Stimulated activated CD8-positive, alpha-beta memory T cell treated with anti-CD3 and anti-CD28 coated beads, Interleukin-15, amount 100 ng/mL, for 24 hours (primary cell): ENCODE data around the gene HDLBP.

Experiments used
- DNase-seq: peaks from one replicate; pipeline ENCODE4 v3.0.0-alpha.2; 2020; ENCODE audit warnings: low read depth

HDLBP gene

DNA sequence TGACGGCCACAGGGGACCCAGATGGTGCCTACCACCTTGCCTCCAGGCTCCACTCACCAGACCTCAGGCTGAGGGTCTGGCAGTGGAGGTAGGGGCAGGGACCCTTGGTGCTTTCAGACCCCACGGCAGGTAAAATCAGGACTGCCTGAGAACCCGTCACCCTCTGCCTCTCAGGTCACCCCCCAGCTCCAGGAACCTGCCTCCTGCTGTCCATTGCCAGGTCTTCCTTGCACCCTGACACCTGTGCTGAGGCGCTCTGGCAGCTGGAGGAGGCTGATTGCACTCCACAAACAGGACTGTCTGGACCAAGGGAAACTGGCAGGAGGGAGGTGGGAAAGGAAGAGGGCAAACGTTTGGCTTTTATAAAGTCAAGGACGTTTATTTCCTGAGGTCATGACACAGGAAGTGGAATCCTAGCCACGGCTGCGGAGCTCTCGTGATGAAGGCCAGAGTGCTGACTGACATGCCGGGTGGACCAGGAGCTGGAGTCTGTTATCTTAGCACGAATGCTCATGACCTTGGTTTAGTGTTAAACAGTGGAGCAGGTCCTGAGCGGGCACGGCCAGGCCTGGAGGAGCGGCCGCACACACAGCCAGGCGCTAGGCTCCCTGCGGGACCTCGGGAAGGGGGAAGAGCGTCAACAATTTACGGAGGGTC lies 86.5 kb downstream of the HDLBP start:
- DNase-seq, result no peak

DNA sequence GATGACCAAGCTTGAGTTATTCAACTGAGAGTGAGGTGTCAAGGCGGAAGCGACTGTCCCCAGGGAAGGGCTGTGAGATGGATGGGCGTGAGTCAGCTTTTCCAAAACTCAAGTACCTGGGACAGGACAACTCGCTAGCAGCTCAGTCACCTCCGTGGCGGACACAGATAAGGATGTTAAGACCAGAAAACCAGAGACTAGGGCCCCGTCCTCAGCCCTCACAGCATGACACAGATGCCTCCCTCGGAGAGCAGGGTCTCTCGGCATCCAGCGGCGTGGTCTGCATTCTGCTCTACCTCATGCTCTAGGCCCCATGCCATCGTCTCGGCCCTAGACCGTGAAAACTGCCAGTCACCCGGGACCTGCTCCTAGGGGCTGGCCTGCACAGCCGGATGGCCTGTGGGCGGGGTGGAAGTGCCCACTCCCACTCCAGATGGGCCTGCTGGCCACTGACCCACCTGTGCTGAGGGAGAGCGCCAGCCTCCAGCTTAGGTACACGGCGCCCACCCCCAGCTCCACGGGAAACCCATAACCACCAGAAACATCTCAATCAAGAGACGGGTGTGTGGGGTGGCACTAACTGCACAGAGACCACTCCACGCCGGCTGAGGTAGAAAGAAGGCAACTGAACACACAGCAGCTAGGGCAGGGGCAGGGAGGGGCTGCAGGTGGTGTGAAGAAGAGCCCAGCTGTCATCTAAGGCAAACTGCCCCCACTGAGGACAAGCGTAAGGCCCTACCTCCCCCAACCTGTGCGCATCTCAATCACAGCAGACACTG lies 87.2 kb downstream of the HDLBP start:
- no peak for DNase-seq

DNA sequence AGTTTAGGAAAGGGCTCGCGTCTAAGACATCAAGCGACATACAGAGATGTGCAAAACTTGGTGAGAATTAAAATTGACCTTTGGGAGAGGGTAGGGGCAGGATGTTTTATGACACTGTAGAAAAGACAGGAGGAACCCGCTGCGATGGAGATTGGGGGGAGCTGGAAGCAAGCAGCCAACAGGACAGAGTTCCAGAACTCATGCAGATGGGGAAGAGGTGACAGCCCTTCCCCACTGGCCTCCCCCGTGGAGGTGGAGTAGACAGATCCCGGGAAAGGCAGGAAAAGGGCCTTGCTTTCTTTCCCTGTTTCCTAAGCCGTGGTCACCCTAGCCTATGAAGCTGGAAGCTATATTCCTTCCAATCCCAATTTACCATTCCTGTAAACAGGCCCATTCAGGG lies 87.9 kb downstream of the HDLBP start:
- no peak for DNase-seq

DNA sequence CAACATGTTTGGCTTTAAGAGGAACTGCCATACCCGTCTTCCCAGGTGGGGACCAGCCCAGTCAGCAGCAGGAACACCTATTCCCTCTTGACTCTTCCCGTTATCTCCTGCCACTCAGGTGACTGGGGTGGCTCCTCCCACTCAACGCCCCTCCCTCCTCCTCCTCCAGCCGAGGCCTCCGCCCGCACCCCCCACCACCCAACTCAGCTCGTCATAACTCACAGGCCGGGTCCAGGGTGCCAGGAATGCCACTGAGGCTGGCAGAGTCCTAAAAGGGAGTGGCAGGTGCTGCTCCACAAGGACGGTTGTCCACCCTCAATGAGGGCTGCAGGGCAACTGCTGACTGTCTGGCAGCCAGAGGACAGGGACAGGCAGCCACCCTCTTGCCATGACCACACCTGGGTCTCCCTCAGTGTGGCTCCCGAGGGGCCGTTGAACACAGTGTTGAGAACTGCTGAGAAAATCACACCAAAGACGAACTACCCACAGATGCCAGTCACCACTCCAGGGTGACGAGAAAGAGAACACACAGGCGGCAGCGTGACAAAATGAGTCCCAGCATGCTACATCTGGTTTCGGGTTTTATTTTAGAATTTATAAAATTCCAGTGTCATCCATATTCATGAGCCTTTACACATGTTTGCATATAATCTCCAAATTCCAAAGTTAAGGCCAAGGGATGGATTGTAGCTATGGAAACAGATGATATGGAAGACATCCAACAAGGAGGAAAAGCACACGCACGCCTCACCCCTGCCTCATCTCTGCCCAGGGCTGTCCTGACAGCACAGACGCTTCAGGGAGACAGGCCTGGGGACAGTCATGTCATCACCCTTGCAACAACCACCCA lies 88.5 kb downstream of the HDLBP start:
- no peak for DNase-seq

DNA sequence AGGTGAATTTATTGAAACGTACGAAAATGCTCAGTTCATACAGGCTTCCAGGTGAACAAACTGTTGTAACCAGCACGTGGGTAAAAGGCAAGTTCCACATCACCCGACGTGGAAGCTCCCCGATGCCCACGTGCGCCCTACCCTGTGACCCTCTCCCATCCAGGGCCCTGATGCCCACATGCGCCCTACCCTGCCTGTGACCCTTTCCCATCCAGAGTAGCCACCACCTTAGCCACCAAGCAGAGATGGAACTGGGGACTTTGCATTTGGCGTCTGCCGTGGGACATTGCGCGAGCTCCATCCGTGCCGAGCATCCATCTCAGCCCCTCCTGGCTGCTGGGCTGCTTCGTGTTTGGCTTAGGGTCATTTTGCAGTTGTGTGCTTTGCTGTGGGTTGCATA lies 89.5 kb downstream of the HDLBP start:
- no peak for DNase-seq

DNA sequence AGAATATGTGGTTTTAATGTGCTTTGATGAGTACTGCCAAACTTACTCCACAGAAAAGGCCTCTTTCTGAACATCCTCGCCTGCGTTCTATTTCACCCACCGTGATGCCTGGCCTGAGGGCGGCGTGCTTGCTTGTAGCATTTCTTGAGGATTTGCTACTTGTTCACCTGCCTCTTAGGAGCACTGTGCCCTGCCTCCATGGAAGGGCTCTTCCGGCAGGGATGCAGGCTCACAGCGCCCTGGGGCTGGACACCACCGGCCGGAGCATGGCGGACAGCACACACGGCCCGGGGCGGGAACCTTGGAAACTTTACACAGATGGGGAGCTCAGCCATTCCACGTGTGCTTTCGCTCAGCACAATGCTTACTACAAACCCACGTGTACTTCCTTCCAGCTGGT lies 89.9 kb downstream of the HDLBP start:
- no peak for DNase-seq

DNA sequence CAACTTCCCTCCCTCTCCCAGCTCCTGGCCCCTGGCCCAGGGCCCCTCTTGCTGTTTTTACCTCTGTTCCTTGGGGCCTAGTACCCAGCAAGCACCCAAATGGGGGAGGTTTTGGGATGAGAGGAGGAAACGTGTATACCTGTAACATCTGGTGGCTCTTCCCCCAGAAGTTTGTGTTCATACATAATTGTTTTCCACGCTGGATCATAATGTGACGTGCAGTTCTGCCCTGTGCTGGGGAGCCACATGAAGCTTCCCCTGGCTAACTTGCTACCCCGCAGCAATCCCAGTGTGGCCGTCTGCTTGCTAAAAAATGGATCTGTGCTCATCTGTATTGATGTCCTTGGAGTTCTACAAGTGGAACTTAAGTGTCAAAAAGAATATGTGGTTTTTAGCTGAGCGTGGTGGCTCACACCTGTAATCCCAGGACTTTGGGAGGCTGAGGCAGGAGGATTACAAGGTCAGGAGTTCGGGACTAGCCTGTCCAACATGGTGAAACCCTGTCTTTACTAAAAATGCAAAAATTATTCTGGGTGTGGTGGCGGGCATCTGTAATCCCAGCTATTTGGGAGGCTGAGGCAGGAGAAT lies 90.5 kb downstream of the HDLBP start:
- no peak for DNase-seq

DNA sequence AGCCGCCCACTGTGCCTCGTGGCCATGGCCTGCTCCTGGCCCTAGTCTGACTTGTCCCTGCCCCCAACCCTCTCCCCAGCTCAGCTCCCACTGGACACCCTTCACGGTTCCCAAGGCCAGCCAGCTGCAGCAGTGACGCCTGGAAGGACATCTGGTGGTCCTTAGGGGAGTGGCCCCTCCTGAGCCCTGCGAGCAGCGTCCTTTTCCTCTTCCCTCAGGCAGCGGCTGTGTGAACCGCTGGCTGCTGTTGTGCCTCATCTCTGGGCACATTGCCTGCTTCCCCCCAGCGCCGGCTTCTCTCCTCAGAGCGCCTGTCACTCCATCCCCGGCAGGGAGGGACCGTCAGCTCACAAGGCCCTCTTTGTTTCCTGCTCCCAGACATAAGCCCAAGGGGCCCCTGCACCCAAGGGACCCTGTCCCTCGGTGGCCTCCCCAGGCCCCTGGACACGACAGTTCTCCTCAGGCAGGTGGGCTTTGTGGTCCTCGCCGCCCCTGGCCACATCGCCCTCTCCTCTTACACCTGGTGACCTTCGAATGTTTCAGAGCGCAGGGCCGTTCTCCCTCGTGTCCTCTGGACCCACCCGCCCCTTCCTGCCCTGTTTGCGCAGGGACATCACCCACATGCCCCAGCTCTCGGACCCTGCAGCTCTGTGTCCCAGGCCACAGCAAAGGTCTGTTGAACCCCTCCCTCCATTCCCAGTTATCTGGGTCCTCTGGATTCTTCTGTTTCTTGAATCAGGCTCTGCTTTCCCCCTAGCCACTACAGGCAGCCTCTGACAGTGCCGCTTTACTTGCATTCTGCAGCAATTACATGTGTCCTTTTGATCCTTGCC lies 91.2 kb downstream of the HDLBP start:
- DNase-seq, result no peak

DNA sequence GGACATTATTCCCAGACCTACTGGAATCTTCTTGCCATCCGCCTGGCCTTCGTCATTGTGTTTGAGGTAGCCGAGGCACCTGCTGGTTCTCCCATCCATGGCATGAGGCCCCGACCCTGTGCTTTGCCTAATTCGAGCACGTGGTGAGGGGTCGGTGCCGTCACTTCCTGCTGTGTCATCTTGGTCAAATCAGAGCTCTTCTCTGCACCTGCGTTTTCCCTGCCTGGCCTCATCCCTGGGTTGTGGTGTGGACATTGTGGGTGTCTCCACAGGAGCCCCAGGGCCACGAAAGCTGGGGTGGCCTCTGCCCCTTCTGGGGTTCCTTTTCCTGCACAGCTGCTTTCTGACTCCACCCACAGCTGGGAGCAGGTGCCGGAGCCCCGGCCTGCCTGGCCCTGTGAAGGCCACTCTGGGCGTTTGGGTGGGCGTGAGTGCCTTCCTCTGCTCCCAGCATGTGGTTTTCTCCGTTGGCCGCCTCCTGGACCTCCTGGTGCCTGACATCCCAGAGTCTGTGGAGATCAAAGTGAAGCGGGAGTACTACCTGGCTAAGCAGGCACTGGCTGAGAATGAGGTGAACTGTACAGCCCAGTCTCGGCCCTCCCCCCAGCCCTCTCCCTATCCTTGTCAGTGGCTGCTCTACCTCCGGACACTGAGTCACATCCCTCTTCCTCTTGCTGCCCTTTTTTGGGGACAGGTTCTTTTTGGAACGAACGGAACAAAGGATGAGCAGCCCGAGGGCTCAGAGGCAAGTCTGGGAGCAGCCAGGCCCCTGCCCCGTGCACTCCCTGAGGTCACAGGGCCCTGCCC lies 92.1 kb downstream of the HDLBP start:
- DNase-seq, result no peak

DNA sequence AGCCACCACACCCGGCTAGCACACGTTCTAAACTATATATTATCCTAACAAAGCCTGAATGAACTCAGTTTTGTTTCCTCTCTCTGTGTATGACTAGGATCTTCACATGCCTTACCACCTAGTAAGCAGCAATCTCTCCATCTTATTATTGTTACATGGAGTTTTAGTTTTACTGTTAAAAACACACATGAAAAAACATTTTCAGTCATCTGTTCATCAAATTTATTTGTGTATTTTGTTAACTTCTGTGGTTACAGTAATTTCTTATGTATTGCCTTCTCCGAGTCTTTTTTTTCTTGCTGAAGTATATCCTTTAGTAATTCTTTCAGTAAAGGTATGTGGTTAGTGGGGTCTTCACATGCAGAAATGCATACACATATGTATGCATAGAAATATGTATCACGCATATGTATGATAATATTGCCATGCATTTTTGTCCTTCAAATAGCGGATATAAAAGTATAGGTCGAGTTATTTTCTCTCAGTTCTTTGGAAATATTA lies 95.6 kb downstream of the HDLBP start:
- no peak for DNase-seq

DNA sequence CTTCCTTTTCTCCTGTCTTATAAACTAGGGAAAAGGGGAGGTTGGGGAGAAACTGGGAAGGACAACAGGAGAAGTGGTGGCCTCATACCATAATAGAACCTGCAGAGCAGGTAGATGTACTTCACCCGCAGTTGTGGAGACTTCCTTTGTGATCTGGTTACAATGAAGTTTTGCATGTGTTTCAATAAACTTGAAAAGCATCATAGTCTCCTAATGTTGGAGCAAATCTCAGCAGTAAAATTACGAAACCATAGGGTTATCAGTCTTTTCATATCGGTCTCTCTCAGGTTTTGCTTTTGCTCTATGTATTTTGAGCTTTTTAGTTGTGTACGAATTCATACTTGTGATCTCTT lies 96.5 kb downstream of the HDLBP start:
- no peak for DNase-seq

DNA sequence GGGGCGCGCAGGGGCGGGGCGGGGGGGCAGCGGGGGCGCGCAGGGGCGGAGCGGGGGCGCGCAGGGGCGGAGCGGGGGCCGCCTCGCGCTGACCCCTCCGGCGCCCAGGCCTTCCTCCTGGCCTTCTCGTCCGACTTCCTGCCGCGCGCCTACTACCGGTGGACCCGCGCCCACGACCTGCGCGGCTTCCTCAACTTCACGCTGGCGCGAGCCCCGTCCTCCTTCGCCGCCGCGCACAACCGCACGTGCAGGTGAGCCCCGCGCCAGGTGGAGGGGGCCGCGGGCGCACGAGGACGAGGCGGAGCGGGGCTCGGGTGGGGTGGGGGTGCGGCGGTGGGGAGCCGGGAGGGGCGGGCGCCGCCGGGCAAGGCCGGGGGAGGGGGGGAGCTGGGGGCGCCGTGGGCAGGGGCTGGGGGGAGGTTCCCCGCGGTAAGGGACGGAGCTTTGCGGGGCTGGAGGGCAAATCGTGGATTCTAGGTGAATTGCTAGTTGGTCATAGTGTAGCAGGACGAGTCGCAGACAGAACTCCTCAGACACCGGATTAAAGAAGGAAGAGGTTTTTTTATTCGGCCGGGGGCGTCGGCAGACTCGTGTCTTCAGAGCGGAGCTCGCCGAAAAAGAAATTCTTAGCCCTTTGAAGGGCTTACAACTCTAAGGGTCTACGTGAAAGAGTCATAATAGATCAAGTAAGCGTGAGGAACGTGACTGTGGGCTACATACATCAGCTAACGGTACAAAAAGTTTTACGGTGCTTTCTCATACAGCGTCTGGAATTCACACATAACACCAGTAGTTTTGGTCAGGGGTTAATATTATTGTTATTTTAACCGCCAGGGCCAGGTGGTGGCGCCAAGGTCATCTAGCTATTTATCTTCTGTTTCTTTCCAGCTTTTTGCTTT lies 97.1 kb downstream of the HDLBP start:
- DNase-seq, result no peak

DNA sequence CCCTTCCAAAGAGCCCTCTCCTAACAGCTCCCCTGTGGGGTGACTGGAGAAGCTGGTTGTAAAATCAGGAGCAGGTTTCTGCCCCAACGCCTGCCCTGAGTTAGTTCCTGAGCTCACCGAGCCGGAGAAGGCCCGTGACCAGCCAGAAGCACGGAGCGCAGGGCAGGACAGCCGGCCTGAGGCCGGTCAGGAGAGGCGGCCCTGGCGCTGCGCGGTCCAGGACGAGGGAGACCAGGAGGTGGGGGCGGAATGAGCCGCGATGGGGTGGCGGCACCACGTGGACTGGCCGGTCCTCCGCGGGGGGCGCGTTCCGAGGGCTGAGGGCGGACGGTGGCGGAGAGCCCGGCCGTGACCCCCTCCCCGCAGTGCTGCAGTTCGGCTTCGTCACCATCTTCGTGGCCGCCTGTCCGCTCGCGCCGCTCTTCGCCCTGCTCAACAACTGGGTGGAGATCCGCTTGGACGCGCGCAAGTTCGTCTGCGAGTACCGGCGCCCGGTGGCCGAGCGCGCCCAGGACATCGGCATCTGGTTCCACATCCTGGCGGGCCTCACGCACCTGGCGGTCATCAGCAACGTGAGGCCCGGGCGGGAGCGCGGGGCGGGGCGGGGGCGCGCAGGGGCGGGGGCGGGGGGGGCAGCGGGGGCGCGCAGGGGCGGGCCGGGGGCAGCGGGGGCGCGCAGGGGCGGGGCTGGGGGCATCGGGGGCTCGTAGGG lies 98.0 kb downstream of the HDLBP start:
- no peak for DNase-seq

DNA sequence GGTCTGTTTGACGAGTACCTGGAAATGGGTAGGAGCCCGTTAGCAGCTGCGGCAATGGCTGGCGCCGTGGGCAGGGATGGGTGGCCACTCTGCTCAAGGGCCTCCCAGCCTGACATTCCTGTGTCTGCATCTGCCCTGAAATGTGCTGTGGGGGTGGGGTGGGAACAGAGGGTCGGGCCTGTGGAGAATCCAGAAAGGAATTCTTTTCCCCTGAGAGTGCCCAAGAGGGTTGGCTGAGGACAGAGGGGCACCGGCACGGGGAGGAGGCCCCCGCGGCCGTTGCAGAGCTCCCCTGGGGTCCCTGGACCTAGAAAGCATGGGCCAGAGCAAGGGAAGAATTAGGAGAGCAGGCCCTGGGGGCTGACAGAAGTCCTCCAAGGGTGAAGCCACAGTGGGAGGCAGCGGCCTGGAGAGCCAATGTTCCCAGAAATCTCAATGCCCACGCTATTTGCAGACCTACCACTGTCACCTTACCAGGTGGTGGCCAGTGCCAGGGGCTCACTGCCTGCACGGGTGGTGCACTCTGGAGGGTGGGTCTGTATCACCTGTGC lies 99.2 kb downstream of the HDLBP start:
- no peak for DNase-seq

DNA sequence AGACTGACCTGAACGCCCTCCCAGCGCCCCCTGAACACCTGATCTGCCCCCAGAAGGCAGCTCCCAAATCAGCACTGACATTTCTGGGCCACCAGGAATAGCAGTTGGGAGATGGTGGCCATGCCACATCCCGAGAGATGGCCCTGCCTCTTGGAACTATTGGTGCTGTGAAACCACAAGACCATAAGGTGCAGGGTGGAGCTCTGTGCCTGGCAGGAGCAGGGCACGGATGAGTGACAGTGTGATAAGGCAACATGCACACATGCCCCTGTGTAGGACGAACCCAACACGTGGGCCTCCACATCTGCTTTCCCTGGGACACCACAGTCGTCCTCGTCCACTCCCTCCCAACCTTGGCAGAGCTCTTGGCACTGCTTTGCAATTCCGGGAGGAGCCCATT lies 100.1 kb downstream of the HDLBP start:
- no peak for DNase-seq

DNA sequence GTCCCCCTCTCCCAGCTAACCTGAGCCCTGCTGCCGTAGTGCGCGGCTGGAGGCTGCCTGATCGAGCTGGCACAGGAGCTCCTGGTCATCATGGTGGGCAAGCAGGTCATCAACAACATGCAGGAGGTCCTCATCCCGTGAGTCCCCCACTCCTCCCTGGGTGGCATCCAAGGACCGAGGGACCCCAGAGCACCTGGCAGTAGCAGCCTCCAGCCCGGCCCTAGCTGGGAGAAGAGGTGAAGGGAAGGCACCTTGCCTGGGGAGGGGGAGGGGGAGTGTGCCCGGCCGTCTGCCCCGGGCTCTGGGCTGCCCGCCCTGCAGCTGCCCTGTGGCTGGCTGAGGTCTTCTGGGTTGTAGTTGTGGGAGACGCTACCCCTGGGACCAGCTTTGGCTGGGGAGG lies 100.7 kb downstream of the HDLBP start:
- DNase-seq, result no peak

DNA sequence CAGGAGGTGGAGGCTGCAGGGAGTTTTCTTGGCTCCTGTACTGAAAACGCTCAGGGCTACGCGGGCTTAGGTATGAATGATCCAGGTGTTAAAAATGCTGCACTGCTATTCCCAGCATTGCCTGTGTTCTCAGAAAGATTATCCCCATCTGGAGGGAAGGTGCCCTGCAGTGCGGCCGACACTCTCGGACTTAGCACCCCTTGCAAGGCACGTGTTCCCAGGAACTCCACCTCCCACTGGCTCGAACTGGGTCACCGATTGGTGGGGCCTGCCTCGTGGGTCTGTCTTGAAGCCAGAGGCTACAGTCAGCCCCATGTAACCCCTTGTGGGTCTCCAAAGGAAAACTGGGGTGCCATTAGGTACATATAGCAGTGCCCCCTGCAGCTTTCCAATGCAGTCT lies 101.3 kb downstream of the HDLBP start:
- DNase-seq, result no peak

DNA sequence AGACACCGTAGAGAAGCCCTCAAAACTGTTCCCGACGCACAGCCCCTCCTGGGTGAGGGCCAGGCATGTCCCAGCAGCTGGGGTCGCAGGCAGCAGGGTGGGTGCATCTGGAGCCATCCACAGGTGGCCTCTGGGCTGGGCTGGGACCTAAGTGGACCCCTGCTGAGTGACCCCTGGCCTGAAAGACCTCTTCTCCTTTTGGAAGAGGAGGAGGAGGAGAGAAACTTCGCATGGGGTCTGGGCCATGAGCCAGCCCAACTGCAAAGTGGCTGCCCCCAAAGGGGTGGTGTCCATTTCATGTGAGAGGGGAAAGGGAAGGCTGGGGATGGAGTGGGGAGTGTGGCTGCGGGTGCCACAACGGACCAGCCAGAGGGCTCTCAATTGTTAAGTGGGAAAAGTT lies 101.9 kb downstream of the HDLBP start:
- no peak for DNase-seq

DNA sequence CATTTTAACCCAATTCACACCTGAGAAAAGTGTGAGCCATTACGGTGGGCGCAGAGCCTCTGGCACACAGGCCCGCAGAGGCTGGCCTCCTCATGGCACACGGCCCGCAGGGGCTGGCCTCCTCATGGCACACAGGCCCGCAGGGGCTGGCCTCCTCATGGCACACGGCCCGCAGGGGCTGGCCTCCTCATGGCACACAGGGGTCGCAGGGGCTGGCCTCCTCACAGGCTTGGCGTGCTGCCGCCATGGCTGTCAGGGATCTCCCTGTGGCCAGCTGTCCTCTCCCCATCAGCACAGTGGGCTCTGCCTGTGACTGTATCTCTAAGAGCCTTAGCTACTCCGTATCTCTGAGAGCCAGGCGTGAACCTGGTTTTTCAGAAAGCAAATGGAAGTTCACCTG lies 102.4 kb downstream of the HDLBP start:
- DNase-seq, result no peak
